Mesenteric fat pad (tissue), 1 donor: ENCODE measurements around the gene TWSG1. TPM values are rescaled to one million over a fixed set of nuclear protein-coding genes. Genes with fewer than 3 reads are reported as not detected.

ENCODE experiments used
- DNase-seq: peaks from one replicate; pipeline ENCODE4 v3.0.0-alpha.2; 2020; ENCODE audit warnings: low spot score
- long read RNA-seq: library from polyadenylated mRNA; unstranded; transcript quantifications from one replicate; pipeline ENCODE4 v2.0.0, GENCODE V29; 2020
- total RNA-seq: library from RNA; stranded (reverse); fragmentation: NEBNext Ultra II Directional; extraction: Animal tissue kit (Norgen Biotek cat#: 25700); gene quantifications from one replicate; pipeline ENCODE4 v1.2.1, GENCODE V29; 2021
- donor health status: DM: yes; HTN: yes; CAD: no.

Gene TWSG1
- 20.4 TPM for total RNA-seq
- long read RNA-seq, transcript TWSG1-201 (5 exons, 3,756 nt) = major isoform, 10 of 13 reads
- long read RNA-seq, partial matches to known transcripts = 0 of 13 reads
- long read RNA-seq, other reads (novel, unspliced or antisense) = 3 of 13 reads

DNA sequence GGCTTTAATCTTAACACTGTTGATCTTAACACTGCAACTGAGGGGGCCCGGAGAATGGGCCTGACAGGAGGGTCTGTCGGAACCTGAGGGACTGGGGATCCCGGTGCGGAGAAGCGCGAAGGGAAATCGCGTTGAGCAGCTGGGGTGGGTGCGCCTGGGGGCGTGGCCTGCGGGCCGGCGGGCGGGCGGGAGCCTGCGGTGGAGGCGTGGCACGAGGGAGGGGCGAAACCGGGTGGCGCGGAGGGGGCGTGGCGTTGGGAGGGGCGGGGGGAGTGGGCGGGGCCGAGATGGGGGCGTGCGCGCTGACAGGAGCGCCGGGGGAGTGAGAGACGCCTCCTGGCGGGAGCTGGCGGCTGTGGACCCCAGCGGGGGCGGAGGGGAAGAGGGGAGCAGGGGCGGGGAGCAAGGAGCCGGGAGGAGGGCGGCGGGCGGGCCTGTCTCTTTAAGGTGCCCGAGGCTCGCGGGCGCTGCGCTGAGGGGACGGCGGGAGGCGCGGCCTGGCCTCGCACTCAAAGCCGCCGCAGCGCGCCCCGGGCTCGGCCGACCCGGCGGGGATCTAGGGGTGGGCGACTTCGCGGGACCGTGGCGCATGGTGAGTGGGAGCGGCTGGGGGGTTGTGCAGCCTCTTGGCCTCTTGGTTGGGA is at the start of gene TWSG1:
Gene TWSG1, plus strand, starts transcription at position 445 of the 644 bp plus-strand sequence. CDS start 2,457 bp downstream, outside the sequence.
- peak; percentile 97 for DNase-seq

DNA sequence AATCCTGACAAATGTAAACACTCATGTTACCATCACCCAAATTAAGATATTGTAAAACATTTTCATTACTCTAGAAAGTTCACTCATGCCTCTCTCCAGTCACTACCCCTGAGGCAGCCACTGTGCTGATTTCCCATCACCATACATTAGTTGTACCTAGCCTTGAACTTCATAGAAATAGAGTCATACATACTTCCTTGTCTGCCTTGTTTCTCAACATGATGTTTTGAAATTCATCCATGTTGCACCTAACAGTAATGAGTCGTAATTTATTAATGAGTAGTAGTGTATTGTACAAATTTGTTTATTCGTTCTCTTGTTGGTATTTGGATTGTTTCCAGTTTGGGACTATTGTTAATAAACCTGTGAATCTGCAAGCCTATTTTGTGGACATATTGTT is 49.0 kb upstream of the TWSG1 start:
- DNase-seq = no peak

DNA sequence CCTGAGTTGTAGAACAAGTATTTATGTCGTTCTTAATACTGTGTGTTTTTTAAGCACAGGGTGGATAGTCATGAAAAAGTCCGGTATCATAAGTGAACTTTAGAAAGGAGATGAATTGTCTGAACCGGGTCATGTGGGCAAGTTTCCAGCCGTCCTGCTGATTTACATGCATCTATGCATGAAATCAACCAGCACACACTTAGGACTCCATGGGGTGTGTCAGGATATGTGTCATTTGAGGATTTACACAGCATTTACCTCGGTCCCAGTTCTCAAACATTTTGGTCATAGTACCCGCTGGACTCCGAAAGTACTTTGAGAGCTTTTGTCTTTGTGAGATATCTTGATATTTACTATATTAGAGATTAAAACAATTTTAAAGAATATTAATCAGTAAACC is 47.5 kb upstream of the TWSG1 start:
- DNase-seq = no peak

DNA sequence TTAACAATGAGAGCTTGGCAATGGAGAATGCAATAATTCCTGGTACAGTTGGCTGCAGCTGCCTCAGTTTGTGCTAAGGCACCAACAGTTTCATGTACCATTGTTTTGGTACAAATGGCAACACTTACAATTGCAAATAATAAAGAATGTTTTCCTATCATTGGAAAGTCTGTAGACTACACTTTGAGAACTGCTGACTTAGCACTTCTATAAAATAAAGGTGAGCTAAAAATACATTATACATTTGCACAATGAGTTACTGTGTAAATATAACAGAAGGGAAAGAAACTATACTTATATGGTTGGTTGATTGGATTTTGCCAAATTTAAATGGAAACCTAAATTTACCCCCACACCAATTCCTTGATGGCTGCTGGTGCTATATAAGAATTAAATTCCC is 44.9 kb upstream of the TWSG1 start:
- no peak for DNase-seq

DNA sequence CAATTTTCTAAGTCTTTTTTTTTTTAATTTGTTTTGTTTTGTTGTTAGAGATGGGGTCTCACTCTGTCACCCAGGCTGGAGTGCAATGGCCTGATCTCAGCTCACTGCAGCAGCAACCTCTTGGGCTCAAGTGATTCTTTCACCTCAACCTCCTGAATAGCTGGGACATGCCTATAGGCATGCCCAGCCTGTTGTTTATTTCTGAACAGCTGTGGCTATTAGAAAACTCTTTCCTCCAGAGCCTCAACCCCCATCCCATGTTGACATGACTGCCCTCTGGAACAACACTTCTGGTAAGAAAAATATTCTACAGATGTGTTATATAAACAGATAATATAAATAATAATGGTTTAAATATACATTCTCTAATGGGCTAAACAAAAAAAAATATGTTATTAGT is 44.4 kb upstream of the TWSG1 start:
- no peak for DNase-seq

DNA sequence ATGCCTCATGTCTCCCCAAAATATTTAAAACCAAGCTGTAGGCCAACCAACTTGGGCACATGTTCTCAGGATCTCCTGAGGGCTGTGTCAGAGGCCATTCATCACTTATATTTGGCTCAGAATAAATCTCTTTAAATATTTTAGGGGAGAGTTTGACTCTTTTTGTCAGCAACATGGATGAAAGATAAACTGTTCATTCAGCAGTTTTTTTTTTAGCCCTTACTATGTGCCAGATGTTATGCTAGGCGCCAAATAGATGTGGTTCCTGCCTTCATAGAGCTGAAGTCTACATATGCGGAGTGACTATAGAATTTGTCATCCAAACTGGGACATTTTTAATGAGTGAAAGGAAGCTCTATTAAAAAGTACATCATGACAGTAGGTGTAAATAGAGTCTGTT is 42.5 kb upstream of the TWSG1 start:
- no peak for DNase-seq

DNA sequence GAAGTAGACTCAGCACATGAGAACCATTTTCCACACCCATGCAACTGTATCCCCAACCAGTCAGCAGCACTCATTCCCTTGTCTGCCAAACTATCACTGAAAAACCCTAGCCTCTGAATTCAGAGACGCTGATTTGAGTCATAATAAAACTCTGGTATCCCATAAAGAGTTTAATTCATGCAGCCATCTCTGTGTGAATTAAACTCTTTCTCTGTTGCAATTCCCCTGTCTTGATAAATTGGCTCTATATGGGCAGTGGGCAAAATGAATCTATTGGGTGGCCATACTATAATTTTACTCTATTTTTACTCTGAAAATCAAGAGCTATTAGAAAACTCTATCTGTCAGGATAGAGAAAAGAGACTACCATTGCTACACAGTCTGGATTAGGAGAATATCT is 40.6 kb upstream of the TWSG1 start:
- DNase-seq = no peak

DNA sequence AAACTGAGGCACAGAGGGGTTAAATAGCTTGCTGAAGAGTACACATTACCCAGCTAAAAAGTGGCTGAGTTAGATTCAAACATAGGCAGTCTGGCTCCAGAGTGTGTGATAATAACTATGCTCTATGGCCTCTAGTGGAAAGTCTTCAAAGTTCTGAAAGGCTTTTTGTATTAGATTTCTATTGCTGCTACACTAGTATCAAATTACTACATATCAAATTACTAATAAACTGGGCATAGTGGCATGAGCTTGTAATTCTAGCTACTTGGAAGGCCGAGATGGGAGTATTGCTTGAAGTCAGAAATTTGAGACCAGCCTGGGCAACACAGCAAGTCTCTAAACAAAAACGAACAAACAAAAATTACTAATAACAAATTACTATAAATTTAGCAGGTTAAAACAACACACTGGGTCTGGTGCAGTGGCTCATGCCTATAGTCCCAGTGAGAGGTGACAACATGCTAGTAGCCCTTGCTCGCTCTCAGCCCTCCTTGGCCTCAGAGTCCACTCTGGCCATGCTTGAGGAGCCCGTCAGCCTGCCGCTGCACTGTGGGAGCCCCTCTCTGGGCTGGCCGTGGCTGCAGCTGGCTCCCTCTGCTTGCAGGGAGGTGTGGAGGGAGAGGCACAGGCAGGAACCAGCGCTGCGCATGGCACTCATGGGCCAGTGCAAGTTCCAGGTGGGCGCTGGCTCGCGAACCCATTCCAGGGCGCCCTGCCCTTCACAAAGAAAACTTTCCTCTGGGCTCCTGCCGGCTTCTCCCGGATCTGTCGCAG is 38.2 kb upstream of the TWSG1 start:
- DNase-seq = no peak

DNA sequence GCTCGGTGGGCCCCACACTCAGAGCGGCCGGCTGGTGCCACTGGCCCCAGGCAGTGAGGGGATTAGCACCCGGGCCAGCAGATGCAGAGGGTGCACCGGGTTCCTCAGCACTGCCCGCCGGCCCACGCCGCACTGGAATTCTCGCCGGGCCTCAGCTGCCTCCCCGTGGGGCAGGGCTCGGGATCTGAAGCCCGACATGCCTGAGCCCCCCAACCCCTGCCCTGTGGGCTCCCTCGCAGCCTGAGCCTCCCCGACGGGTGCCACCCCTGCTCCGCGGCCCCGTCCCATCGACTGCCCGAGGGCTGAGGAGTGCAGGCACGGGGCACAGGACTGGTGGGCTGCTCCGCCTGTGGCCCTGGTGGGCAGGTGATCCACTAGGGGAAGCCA is 37.6 kb upstream of the TWSG1 start:
- no peak for DNase-seq

DNA sequence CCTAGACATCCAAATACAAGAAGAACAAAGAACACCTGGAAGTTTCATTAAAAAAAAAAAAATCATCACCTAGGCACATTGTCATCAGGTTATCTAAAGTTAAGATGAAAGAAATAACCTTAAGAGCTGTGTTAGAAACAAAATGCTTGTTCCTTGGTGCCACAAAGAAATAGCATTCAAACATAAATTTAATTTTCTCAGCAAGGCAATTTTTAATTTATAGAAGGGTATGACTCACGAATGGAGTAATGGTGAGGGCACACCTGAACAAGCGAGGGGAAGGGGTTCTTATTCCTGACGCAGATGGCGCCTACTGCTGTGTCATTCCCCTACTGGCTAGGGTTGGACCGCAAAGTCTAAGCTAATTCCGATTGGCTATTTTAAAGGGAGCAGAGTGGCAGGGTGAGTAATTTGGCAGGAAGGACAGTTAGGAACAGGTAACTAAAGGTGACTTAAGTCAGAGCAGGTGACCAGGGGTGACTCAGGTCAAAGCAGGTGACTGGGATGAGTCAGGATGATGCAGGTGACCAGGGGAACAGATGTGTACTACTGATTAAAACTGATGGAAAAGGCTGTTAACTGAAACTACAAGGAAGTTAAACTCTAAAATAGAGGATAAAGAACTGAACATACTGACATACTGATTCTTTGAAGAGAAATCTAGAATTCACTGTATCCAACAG is 30.0 kb upstream of the TWSG1 start:
- no peak for DNase-seq

DNA sequence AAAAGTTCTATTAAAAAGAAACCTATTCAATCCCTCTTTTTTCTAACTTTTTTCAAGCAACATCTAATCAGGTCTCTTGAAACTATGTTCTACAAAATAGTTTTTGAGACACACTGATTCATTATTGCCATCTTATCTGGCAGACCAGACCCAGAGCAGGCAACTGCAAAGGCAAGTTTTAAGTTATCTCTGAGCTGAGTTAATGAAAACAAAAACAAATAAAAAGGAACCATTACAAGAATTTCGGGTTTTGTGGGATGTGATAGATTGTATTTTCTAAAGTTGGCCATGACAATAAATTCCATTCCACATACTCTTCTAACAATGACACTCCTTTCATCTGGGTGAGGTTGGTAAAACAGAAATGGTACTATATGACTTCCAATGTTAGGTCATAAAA is 15.2 kb upstream of the TWSG1 start:
- no peak for DNase-seq

DNA sequence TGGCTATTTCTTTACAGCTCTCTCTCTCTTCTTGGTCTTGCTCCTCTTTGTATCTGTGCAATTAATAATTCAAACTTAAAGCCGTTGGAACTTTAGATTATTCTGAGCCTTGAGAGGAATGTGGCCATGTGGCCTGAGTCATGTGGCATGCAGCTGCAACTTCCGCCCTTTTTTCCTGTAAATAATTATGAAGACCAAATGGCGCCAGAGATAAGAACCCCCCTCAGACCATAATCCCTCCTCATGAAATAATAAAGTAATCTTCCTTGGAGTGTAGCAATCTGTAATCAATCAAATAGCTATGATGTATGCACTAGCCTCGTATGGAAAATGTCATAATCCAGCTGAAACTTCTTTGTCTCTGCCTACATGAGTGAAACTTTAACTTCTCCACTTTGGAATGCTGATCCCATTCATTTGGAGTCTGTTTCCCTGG is 13.5 kb upstream of the TWSG1 start:
- DNase-seq = no peak

DNA sequence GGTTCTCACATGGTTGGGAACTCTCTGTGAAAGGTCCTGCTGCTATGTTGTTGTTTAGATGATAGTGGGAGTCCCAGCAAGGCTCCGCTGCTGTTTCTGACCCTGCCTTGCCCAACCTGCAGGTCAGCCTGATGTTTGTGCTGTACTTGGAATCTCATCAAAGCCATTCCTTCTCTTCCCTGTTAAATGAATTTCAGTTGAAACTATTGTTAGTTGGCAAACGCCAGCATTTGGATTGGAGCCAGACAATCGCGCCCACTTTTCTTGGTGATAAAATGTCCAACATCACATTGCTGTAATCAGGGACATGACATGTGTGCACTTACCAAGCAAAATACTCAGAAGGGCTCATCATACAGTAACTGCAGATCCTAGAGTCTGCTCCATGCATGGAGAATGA is 12.8 kb upstream of the TWSG1 start:
- DNase-seq = no peak

DNA sequence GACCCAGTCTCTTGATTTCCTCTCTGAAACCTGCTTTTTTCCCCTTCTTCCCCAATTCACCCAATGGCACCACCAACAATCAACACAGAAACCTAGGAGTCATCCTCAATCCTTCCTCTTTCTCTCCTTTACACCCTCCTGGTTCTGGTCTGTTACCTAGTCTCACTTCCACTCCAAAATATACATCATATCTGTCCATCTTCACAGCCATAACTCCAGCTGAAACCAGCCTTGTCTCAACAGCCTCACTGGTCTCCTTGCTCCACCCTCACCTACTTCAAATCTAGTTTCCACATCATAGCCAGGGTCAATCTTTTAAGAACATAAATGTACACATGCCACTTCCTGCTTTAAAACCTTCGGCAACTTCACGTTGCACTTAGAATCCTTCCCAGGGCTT is 11.8 kb upstream of the TWSG1 start:
- DNase-seq = no peak

DNA sequence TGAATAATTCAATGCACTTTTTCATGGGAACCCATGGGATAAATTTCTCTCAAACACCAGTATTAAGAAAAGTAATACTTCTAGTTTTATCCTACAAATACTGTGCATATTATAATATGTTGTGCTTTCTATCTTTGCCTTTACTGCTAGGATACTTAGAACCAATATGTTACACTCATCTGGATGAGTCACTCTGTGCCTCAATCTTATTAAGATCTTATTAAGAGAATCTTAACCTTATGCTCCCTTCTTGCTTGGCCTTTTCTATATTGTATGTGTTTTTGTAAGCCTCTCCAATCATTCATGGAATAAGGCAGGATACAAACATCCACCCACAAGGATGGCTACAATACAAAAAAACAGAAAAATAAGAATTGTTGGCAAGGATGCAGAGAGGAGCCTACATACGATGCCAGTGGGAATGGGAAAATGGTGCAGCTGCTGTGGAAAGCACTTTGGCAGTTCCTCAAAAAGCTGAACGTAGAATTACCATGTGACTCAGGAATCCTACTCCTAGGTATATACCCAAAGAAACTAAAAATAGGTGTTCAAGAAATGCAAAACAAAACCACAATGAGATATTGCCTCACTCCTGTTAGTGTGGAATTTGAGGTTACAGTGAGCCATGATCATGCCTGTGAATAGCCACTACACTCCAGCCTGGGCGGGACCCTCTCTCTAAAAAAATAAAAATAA is 10.7 kb upstream of the TWSG1 start:
- no peak for DNase-seq

DNA sequence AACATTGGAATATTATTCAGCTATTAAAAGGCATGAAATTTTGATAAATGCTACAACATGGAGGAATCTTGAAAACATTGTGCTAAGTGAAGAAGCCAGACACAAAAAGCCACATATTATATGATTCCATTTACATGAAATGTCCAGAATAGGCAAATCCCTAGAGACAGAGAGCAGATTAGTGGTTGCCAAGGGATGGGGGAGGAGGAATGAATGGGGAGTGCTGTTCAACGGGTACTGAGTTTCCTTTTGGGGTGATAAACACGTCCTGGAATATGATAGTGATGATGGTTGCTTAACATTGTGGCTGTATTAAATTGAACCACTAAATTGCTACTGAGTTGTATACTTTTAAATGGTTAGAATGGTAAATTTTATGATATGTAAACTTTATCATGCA is 8.9 kb upstream of the TWSG1 start:
- DNase-seq = no peak

DNA sequence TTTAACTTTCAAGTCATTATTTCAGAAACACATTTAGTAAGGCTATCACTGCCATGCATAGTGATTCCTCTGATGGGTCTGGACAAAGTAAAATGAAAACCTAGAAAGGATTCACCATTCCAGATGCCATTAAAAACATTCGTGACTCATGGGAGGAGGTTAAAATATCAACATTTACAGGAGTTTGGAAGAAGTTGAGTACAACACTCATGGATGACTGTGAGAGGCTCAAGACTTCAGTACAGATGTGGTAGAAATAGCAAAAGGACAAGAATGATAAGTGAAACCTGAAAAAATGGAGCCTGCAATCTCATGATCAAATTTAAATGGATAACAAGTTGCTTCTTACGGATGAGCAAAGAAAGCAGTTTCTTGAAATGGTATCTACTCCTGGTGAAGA is 5.8 kb upstream of the TWSG1 start:
- DNase-seq = no peak

DNA sequence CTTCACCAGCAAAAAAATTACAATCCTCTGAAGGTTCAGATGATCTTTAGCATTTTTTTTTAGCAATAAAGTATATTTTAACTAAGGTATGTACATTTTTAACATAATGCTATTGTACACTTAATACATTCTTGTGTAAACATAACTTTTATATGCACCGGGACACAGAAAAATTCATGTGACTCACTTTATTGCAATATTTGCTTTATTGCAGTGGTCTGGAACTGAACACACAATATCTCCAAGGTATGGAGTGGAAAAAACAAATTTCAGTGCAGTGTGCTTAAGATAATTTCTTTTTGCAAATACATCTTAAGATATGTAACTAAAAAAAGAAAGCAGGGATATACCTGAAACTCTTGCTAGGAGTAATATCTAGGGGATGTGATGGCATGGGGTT is 5.1 kb upstream of the TWSG1 start:
- no peak for DNase-seq

DNA sequence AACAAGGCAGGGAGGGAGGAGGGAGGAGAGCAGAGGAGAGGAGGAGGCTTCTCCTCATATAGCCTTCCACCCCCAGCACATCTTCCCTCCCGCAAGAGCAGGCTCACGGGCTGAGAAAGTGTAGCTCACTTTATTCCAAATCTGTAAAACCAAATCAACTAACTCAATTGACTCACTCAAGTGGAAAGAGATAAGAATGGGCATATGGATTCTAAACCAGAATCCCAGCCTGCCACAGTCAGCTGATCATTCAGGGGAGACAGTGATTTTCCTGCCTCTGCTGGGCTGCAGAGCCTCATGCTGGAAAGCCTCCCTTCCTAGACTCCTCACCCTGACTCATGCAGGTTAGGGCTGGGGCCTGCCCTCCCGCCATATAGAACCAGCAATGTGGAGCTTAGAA is 4.2 kb upstream of the TWSG1 start:
- DNase-seq = no peak

DNA sequence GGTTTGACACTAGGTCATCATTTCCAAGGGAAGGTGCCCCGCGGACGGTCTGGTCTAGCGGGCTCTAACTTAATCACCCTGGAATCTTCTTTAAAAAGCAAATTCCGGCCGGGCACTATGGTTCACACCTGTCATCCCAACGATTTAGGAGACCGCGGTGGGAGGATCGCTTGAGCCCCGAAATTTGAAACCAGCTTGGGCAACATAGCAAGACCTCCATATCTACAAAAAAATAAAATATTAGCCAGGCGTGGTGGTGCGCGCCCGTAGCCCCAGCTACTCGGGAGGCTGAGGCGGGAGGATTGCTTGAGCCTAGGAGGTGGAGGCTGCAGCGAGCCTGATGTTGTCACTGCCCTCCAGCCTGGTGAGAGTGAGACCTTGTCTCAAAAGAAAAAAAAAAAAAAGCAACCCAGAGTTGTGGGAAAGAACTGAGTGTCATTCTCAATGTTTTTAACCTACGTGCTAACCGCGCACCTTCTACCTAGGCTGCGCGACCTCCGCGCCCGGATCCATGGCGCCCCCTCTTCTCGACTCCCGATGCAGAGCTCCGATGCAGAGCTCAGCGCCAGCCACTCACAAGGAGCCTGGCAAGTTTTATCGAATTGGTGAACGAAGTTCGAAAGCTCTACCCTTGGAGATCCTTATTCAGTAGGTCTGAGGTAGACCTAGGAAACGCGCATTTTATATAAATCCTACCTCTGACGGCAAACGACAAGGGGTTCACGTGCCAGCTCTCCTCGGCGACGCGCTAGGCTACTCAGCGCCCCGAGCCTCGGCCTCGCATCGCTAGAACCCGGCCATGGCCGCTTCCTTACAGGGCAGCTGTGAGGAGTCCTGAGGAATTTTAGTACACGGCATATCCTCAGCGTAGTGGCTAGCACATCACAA is 888 bp upstream of the TWSG1 start:
- DNase-seq = no peak
